Cardiac muscle cell (in vitro differentiated cells and primary cell): ENCODE measurements around the gene C16orf89. TPM values are rescaled to one million over a fixed set of nuclear protein-coding genes. Genes with fewer than 3 reads are reported as not detected.

Experiments used
- DNase-seq, 2 donors: peaks; one replicate each; pipeline versions ENCODE4 v3.0.0 to v3.0.0-alpha.2; 2010 to 2017; ENCODE audit warnings: low read depth in 1 of 2, low spot score in 1 of 2
- H3K27ac ChIP-seq: fragments of 200-600 bp; sonication (generic); 2 replicates; pipeline ENCODE4 v1.5.1; 2016
- H3K27me3 ChIP-seq: fragments of 200-600 bp; sonication (generic); 2 replicates; pipeline ENCODE4 v1.6.0; 2016; ENCODE audit warnings: control low read depth
- H3K36me3 ChIP-seq: fragments of 200-600 bp; sonication (generic); 2 replicates; pipeline ENCODE4 v1.5.1; 2016; ENCODE audit warnings: control low read depth
- H3K4me1 ChIP-seq: fragments of 200-600 bp; sonication (generic); 2 replicates; pipeline ENCODE4 v1.8.1; 2017; ENCODE audit warnings: low read depth, mild to moderate bottlenecking, mixed run types
- H3K4me3 ChIP-seq: fragments of 200-600 bp; sonication (generic); 2 replicates; pipeline ENCODE4 v1.5.1; 2016; ENCODE audit warnings: mild to moderate bottlenecking
- H3K9me3 ChIP-seq: fragments of 200-600 bp; sonication (generic); 2 replicates; pipeline ENCODE4 v1.5.1; 2017; ENCODE audit warnings: low read depth, mild to moderate bottlenecking, control low read depth
- polyA plus RNA-seq: library from polyadenylated mRNA; unstranded; fragments of >200 nt; fragmentation: Nextera tagmentation; extraction: Ambion mirVana; gene quantifications from 2 replicates; pipeline ENCODE4 v1.2.1, GENCODE V29; 2016
- total RNA-seq: library from RNA; depleted of rRNA; stranded (reverse); fragments of >200 nt; gene quantifications from 2 replicates; pipeline ENCODE4 v1.2.3, GENCODE V29; 2016
- TF ChIP-seq, protein P1 (sequence below): IDR thresholded peaks from 2 replicates; pipeline ENCODE4 v1.5.1; 2012; ENCODE audit warnings: low read depth, mild to moderate bottlenecking, low read length

The C16orf89 gene
- total and polyA plus RNA-seq, 2 experiments from 2014 or later: 0.62 TPM; not detected in 1

- TF ChIP-seq, protein P1, sequence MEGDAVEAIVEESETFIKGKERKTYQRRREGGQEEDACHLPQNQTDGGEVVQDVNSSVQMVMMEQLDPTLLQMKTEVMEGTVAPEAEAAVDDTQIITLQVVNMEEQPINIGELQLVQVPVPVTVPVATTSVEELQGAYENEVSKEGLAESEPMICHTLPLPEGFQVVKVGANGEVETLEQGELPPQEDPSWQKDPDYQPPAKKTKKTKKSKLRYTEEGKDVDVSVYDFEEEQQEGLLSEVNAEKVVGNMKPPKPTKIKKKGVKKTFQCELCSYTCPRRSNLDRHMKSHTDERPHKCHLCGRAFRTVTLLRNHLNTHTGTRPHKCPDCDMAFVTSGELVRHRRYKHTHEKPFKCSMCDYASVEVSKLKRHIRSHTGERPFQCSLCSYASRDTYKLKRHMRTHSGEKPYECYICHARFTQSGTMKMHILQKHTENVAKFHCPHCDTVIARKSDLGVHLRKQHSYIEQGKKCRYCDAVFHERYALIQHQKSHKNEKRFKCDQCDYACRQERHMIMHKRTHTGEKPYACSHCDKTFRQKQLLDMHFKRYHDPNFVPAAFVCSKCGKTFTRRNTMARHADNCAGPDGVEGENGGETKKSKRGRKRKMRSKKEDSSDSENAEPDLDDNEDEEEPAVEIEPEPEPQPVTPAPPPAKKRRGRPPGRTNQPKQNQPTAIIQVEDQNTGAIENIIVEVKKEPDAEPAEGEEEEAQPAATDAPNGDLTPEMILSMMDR: no peak
- no peak overlapping the region for H3K27ac ChIP-seq
- H3K4me1 ChIP-seq: no peaks in the 10 kb centered on the region
- no peak overlapping the region for H3K4me3 ChIP-seq
- H3K9me3 ChIP-seq: no peaks in the 10 kb centered on the region
- no peaks in the 10 kb centered on the region for H3K36me3 ChIP-seq
- DNase-seq: no peak
- no peaks in the 10 kb centered on the region for H3K27me3 ChIP-seq
These were observed 755 bp upstream of the C16orf89 start for GRCh38 chr16:5066511-5066910.

DNA sequence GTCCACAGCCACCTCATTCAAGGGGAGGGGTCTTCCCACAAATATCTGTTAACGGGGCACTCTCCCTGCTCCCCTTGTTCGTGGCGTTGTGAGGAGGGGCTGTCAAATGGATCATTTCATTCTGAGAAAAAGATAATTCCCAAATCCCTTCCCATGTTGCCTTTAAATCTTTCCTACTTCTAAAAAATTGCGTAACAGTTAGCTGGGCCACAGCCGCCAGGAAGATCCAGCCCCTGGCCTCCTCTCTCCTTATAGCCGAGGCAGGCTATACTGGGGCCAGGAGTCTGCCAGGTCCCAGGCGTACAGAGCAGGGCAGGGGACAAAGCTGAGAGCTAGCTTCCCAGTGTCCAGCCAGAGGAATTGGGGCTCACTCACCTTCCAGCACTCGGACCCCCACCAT is 430 bp downstream of the C16orf89 start:
- peak in 1 of 2 donors; percentile 41 for DNase-seq
- H3K36me3 ChIP-seq: no peaks in the 10 kb centered on the region

DNA sequence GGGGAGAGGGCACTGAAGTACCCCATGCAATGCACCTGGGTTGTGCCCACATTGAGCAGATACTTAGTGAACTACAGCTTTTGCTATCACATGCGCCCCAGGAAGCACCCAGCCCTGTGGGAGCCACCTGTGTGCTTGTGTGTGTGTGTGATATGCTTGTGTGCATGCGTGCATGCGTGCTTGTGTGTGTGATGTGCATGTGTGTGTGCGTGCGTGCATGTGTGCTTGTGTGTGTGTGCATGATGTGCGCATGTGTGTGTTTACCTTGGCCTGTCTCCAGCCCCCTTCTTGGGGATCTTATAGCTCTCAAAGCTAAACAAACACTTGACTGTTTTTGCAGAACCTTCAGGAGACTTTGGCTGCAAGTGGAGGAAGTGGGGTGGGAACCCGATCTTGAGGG is 841 bp downstream of the C16orf89 start:
- H3K27me3 ChIP-seq: no peaks in the 10 kb centered on the region
- DNase-seq: no peak
- H3K9me3 ChIP-seq: no peaks in the 10 kb centered on the region
- H3K4me3 ChIP-seq: no peak overlapping the region
- H3K36me3 ChIP-seq: no peaks in the 10 kb centered on the region
- no peaks in the 10 kb centered on the region for H3K4me1 ChIP-seq
- H3K27ac ChIP-seq: no peak overlapping the region
- TF ChIP-seq, protein P1: no peak

More for the DNA sequence above, 430 bp downstream of the C16orf89 start:
- no peaks in the 10 kb centered on the region for H3K9me3 ChIP-seq
- TF ChIP-seq, protein P1: no peak
- no peak overlapping the region for H3K27ac ChIP-seq
- H3K27me3 ChIP-seq: no peaks in the 10 kb centered on the region
- H3K4me3 ChIP-seq: no peak overlapping the region
- H3K4me1 ChIP-seq: no peaks in the 10 kb centered on the region

DNA sequence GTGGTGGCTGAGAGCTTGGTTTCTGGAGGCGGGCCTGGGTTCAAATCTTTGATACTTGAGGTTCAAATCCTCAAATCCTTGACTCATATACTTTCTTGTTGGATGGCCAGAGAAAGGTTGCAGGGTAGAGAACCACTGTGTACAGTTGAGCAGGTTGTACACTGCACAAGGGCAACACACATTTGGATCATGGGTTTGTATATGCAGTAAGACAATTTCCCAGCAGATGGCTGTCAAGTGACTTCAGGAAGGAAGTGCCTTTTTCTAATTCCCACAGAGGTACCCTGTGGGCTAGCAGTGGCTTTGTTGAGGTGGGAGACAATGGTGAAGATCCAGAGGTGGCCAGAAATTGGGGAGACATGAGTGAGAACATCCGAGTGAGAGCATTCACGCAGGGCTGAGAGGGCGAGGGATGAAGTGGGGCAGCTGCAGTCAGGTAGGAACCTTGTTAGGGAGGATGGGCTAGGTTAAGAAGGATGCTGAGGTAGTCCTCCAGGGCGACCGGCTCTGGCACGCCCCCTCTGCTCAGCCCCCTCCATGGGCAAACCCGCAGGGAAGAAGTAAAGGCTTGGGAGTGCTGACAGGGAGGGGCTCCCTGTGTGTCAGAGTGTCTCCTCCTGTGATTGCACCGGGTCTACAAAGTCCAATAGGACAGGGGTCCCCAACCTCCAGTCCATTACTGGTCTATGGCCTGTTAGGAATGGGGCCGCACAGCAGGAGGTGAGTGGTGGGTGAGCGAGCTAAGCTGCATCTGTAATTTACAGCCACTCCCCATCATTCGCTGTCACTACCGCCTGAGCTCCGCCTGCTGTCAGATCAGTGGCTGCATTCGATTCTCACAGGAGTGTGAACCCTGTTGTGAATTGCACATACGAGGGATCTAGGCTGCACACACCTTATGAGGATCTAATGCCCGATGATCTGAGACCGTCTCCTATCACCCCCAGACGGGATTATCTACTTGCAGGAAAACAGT is 2.7 kb downstream of the C16orf89 start:
- no peaks in the 10 kb centered on the region for H3K36me3 ChIP-seq
- H3K4me1 ChIP-seq: no peaks in the 10 kb centered on the region
- no peak overlapping the region for H3K4me3 ChIP-seq
- no peak overlapping the region for H3K27ac ChIP-seq
- H3K9me3 ChIP-seq: no peaks in the 10 kb centered on the region
- TF ChIP-seq, protein P1: no peak
- no peaks in the 10 kb centered on the region for H3K27me3 ChIP-seq
- DNase-seq: no peak

- no peak for DNase-seq
- no peaks in the 10 kb centered on the region for H3K9me3 ChIP-seq
These were observed 3.7 kb downstream of the C16orf89 start for GRCh38 chr16:5062051-5062450.

More at GRCh38 chr16:5062051-5062450, 3.7 kb downstream of the C16orf89 start:
- Histone ChIP-seq H3K36me3 (no peaks in the 10 kb centered on the region), H3K27me3 (no peaks in the 10 kb centered on the region), H3K4me3 (no peak overlapping the region), H3K4me1 (no peaks in the 10 kb centered on the region), H3K27ac (no peak overlapping the region)
- TF ChIP-seq, protein P1: no peak
